HG03095 (cell line): ENCODE data around the gene FUT3.
"Not testable (repeated sequence)": the region's sequence is repeated elsewhere in the genome, so short reads cannot be mapped to it uniquely, and the experiment has no call there.

Experiments used
- ATAC-seq: cut with Tn5 transposase; IDR thresholded peaks from one replicate; pipeline ENCODE4 v1.9.1; 2021; ENCODE audit warnings: moderate library complexity; ENCODE audit not compliant: unreplicated experiment

FUT3 gene

GRCh38 chr19:5851302-5851701 lies at the start of gene FUT3:
FUT3 (minus strand) TSS chr19:5851449.
- ATAC-seq: no peak

GRCh38 chr19:5900976-5901375 lies 49.7 kb upstream of the FUT3 start:
- ATAC-seq: no peak

GRCh38 chr19:5899728-5900526 lies 48.7 kb upstream of the FUT3 start:
- ATAC-seq: no peak

- ATAC-seq: no peak
Measured at GRCh38 chr19:5897189-5897969, 46.1 kb upstream of the FUT3 start.

GRCh38 chr19:5896365-5897076 lies 45.3 kb upstream of the FUT3 start:
- ATAC-seq: no peak

- no peak for ATAC-seq
Measured at GRCh38 chr19:5895890-5896289, 44.6 kb upstream of the FUT3 start.

GRCh38 chr19:5895409-5895808 lies 44.2 kb upstream of the FUT3 start:
- no peak for ATAC-seq

- ATAC-seq: no peak
Measured at GRCh38 chr19:5894704-5895349, 43.6 kb upstream of the FUT3 start.

- ATAC-seq: no peak
Measured at GRCh38 chr19:5893907-5894703, 42.9 kb upstream of the FUT3 start.

- ATAC-seq: no peak
Measured at GRCh38 chr19:5893296-5893903, 42.2 kb upstream of the FUT3 start.

GRCh38 chr19:5892772-5893275 lies 41.6 kb upstream of the FUT3 start:
- no peak for ATAC-seq

GRCh38 chr19:5891938-5892771 lies 40.9 kb upstream of the FUT3 start:
- no peak for ATAC-seq

- no peak for ATAC-seq
Measured at GRCh38 chr19:5891572-5891937, 40.3 kb upstream of the FUT3 start.

- no peak for ATAC-seq
Measured at GRCh38 chr19:5890099-5890498, 38.9 kb upstream of the FUT3 start.

- no peak for ATAC-seq
Measured at GRCh38 chr19:5889288-5889971, 38.2 kb upstream of the FUT3 start.

- ATAC-seq: not testable (repeated sequence)
Measured at GRCh38 chr19:5884065-5884811, 33.0 kb upstream of the FUT3 start.

- ATAC-seq: not testable (repeated sequence)
Measured at GRCh38 chr19:5883157-5883873, 32.1 kb upstream of the FUT3 start.
